ENCODE results near the gene BMF.
"Not testable (repeated sequence)": the region's sequence is repeated elsewhere in the genome, so short reads cannot be mapped to it uniquely, and the experiment has no call there.

Gene BMF, protein sequence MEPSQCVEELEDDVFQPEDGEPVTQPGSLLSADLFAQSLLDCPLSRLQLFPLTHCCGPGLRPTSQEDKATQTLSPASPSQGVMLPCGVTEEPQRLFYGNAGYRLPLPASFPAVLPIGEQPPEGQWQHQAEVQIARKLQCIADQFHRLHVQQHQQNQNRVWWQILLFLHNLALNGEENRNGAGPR

GRCh38 chr15:40108855-40109735, at the start of gene BMF:
Gene BMF (minus strand): TSS chr15:40108879. CDS start chr15:40106086, 2,793 bp downstream.
- DNase-seq, result peak; percentile 95

DNA sequence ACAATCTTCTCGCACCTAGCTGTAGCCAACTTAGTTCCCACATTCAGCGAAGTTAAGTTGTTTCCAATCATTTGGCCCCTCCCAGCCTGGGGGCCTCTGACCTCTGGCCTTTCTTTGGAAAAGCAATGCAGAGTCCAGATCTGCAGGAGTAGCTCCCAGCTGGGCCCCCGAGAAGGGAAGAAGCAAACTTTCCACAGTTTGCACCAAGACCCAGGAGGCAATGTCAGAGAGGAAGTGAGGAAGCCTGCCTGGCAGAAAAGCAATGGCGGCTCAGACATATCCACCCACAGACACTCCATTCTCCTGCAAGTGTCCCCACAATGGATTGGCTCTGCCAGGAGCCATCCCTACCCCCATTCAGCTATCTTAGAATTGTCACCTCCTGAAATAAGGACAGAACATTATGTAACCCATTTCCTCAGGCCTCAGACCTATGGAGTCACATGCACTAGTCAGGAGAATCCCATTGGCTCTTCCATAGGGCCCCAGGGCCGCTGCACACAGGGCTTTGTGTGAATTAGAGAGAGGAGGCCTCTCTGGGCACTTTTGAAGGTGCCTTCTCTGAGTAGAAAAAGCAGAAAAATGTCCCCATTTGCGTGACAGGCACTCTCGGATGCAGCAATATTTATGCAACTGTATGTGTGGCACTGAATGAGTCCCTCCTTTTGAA, 49.2 kb upstream of the BMF start:
- no peak for DNase-seq

- no peak for DNase-seq
These were observed 46.7 kb upstream of the BMF start for GRCh38 chr15:40155270-40155910.

GRCh38 chr15:40154821-40155220, 46.1 kb upstream of the BMF start:
- not testable (repeated sequence) for DNase-seq

DNA sequence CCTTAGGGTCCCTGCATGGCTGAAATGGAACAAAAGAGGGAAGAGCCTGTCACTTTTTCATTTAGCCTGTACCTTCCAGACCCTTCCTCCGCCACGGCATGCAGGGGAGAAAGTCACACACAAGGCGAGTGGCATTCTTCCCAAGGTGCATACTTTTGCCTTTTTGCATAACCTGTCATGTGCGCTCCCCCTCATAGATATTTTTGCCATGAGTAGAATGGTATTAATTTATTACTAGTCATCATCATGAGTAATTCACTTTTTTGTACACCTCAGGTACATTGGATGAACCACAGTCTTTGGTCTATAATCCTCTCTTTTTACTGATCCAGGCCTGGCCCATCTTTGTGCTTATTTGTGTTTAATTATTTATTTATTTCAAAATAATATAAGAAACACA, 43.3 kb upstream of the BMF start:
- DNase-seq, result no peak

DNA sequence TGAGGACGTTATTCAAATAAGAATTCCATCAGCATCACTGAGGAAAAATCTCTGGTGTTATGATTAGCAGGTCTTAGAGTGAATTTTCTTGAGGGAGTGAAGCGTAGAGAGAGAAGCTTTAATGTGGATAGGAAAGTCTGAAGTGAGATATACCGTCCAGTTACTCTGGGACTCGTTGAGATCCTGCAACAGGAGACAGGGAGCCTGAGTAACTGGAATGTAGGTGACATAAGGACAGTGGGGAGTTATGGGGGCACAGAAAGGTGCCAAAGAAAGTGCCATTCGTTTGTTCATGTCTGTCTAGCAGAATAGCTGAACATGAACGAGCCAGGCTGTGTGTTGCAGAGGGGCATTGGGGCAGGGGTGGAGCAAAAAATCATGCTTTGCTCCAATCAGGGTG, 42.8 kb upstream of the BMF start:
- DNase-seq, result no peak

DNA sequence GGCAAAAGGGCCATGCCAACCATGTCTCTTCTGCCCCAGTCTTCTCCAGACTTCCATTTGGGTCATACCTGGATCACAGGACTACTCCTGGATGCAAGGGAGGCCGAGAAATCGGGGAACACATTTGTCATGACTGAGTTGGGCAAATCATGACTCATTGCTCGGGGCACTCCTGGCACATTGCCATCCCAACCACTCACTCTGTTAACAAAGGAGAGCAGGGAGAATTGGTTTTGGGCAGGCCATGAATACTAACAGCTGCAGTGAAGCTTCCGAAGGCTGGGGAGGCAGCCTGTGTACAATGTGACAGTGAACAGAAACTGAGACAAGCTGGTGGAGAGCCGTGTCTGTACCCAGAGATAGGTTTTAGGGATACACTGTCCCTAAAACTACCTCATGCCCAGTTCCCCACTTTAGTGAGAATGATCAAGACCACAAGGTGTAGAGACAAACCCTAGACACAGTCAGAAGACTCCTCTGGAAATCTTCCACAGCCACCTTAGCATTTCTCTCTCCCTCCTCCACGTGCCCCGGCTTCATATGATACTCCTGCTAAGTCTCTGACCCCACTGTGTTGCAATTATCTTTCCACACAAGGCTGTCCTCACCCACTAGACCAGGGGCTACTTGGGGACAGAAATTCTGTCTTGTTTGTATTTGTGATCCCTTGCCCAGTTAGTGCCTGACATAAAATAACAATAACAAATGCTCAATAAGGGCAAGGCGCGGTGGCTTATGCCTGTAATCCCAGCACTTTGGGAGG, 41.7 kb upstream of the BMF start:
- DNase-seq, result no peak

- no peak for DNase-seq
These were observed 40.7 kb upstream of the BMF start for GRCh38 chr15:40149339-40149738.

GRCh38 chr15:40146037-40146436, 37.4 kb upstream of the BMF start:
- DNase-seq, result no peak

GRCh38 chr15:40142428-40142827, 33.7 kb upstream of the BMF start:
- no peak for DNase-seq

- DNase-seq, result not testable (repeated sequence)
These were observed 29.5 kb upstream of the BMF start for GRCh38 chr15:40138201-40138570.

- DNase-seq, result no peak
These were observed 28.9 kb upstream of the BMF start for GRCh38 chr15:40137303-40138200.

DNA sequence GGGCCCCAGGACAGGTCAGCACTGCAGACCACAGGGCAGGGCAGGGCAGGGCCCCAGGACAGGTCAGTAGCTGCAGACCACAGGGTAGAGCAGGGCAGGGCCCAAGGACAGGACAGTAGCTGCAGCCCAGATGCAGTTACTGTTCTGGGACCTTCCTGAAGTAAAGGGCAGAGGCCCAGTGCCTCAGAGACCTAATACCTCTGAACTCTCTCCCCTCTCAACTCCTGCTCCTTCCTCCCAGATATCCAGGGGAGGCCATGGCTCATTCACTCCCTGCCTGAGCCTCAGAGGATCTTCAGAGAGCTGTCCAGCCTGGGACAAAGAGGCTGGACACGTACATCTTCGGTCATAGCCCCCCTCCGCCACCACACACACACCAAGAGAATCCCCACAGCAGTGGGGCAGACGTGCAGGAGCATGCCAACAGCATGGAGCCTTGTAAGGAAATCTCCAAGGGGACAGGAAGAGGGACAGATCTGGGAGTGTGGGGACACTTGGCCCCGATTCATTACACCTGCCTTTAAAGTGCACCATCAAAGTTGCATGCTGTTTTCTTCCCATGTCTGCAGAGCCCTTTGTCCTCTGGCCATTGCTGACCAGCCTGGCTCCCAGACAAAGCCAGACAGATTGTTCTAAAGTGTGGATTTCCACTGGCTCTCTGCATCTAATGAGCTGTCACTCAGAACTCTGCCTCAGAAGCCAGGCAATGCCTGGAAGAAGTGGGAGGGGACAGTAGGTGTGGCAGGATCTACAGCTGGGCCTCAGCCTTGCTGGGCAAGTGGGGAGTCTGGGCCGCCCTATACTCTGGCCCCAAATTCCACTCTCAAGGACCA, 28.0 kb upstream of the BMF start:
- DNase-seq, result no peak

- DNase-seq, result not testable (repeated sequence)
These were observed 27.3 kb upstream of the BMF start for GRCh38 chr15:40135846-40136450.

DNA sequence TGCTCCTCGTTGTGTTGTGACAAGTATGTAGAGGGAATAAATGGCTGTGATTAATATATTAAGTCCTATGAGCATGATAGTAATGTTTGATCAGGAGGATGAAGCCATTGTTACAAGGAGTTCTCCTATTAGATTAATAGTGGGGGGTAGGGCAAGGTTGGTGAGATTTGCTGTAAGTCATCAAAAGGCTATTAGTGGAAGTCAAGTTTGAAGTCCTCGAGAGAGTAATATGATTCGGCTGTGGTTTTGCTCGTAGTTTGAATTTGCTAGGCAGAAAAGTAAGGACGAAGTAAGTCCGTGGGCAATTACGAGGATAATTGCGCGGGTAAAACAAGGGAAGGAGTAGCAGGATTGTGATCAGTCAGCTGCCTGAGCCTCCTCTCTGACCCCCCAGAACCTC, 26.2 kb upstream of the BMF start:
- DNase-seq, result no peak

- DNase-seq, result no peak
These were observed 24.9 kb upstream of the BMF start for GRCh38 chr15:40133544-40133943.

GRCh38 chr15:40130799-40131502, 22.3 kb upstream of the BMF start:
- no peak for DNase-seq

DNA sequence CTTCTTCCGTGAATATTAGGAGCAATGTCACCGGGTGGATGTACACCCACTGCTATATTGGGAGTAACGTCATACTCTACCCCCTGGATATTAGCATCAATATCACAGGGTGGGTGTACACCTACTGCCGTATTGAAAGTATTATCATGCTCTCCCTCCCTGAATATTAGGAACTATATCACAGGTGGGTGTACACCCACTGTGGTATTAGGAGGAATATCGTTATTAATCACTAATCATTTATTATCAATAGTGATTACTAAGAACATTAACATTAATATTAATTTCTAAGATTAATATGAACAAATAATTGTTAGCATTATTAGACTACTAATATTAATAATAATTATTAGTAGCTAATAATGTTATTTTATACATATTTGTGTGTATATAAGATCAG, 21.4 kb upstream of the BMF start:
- no peak for DNase-seq
